Measurements from ENCODE around the gene IL17C.

IL17C gene

GRCh38 chr16:88646345-88647034, 8.1 kb downstream of the IL17C start:
- no peak for DNase-seq (ENCODE audit: low spot score)

GRCh38 chr16:88647178-88648070, 9.1 kb downstream of the IL17C start:
- DNase-seq (ENCODE audit: low spot score): no peak

GRCh38 chr16:88649195-88649923, 11.0 kb downstream of the IL17C start:
- no peak for DNase-seq (ENCODE audit: low spot score)

GRCh38 chr16:88649924-88650748, 11.8 kb downstream of the IL17C start:
- peak; percentile 68 for DNase-seq (ENCODE audit: low spot score)

- peak; percentile 94 for DNase-seq (ENCODE audit: low spot score)
Measured at GRCh38 chr16:88650749-88651275, 12.4 kb downstream of the IL17C start, which contains the start of gene CYBA. TSS of gene CYBA (minus strand) at chr16:88651053. CDS start at chr16:88651013, 40 bp downstream.

GRCh38 chr16:88651276-88651988, 13.1 kb downstream of the IL17C start:
- DNase-seq (ENCODE audit: low spot score): peak; percentile 65

- no peak for DNase-seq (ENCODE audit: low spot score)
Measured at GRCh38 chr16:88651989-88652761, 13.8 kb downstream of the IL17C start.

GRCh38 chr16:88652762-88653063, 14.3 kb downstream of the IL17C start:
- no peak for DNase-seq (ENCODE audit: low spot score)

GRCh38 chr16:88653101-88653500, 14.7 kb downstream of the IL17C start:
- DNase-seq (ENCODE audit: low spot score): no peak

- DNase-seq (ENCODE audit: low spot score): no peak
Measured at GRCh38 chr16:88653596-88654362, 15.4 kb downstream of the IL17C start.

- DNase-seq (ENCODE audit: low spot score): no peak
Measured at GRCh38 chr16:88654363-88655052, 16.1 kb downstream of the IL17C start.

- no peak for DNase-seq (ENCODE audit: low spot score)
Measured at GRCh38 chr16:88655053-88655732, 16.8 kb downstream of the IL17C start.

- DNase-seq (ENCODE audit: low spot score): no peak
Measured at GRCh38 chr16:88655733-88656281, 17.4 kb downstream of the IL17C start.

- DNase-seq (ENCODE audit: low spot score): no peak
Measured at GRCh38 chr16:88656291-88656980, 18.1 kb downstream of the IL17C start.

GRCh38 chr16:88657371-88657770, 19.0 kb downstream of the IL17C start:
- DNase-seq (ENCODE audit: low spot score): no peak

GRCh38 chr16:88658714-88659113, 20.3 kb downstream of the IL17C start:
- no peak for DNase-seq (ENCODE audit: low spot score)

GRCh38 chr16:88659160-88659559, 20.8 kb downstream of the IL17C start:
- DNase-seq (ENCODE audit: low spot score): no peak

All from iPS-NIHi11 (cell line).